ENCODE results near the gene MORC3.

The MORC3 gene

DNA sequence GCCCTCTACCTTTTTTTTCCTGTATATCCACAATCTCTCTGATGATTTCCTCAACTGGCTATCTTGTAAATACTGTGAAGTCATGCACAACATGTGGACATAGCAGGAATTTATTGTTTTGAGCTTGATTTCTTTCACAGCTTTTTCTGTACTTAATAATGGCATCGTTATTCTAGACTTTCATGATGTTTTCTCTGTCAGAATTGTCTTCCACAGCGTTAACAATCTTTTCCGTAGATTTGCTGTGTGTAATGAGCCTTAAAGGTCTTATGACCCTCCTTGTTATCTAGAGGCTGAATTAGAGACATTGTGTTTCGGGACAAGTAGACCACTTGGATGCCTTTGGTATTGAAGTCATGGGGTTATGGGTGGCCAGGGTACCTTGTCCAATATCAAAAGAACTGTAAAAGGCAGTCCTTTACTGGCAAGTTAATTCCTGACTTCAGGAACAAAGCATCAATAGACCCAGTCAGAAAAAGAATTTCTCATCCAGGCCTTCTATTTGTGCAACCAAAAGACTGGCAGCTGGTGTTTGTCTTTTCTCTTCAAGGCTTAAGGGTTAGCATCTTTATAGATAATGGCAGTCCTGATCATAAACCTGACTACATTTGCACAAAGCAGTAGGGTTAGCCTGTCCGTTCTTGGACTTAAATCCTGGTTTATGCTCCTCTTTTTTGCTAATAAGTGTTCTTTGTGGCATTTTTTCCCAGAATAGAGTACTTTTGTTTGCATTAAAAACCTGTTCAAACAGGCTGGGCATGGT is 35.1 kb downstream of the MORC3 start:
- H3K27ac ChIP-seq (ENCODE audit: poor library complexity, severe bottlenecking), result no peak overlapping the region

DNA sequence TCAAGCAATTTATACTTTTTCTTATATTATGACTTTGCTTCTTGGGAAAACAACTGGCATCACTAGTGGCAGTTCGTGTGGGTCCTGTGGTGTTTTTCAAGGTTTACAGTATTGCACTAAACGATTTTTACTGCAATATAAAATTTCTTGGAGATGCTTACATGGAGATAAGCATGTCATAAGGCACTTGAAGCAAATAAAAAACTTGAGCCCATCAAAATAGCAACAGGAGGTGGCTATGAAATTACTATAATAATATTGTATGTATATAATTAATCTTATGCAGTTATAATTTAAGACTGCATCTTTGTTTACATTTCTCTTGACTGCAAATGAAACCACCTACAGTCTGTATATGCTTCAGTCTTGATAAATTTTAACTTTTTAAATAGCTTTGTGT is 35.9 kb downstream of the MORC3 start:
- ATAC-seq (ENCODE audit: low read depth) (no peak), DNase-seq (ENCODE audit: low spot score) (no peak)
- Histone ChIP-seq H3K4me3 (ENCODE audit: severe bottlenecking) (no peak overlapping the region), H3K36me3 (ENCODE audit: low read depth) (peaks cover 82% of the 10 kb centered on the region), H3K27me3 (ENCODE audit: insufficient read depth, poor library complexity, severe bottlenecking) (no peaks in the 10 kb centered on the region), H3K27ac (ENCODE audit: poor library complexity, severe bottlenecking) (no peak overlapping the region), H3K9me3 (ENCODE audit: severe bottlenecking) (no peaks in the 10 kb centered on the region), H3K4me1 (ENCODE audit: insufficient read depth, poor library complexity, severe bottlenecking) (no peaks in the 10 kb centered on the region)
- TF ChIP-seq, protein P1, sequence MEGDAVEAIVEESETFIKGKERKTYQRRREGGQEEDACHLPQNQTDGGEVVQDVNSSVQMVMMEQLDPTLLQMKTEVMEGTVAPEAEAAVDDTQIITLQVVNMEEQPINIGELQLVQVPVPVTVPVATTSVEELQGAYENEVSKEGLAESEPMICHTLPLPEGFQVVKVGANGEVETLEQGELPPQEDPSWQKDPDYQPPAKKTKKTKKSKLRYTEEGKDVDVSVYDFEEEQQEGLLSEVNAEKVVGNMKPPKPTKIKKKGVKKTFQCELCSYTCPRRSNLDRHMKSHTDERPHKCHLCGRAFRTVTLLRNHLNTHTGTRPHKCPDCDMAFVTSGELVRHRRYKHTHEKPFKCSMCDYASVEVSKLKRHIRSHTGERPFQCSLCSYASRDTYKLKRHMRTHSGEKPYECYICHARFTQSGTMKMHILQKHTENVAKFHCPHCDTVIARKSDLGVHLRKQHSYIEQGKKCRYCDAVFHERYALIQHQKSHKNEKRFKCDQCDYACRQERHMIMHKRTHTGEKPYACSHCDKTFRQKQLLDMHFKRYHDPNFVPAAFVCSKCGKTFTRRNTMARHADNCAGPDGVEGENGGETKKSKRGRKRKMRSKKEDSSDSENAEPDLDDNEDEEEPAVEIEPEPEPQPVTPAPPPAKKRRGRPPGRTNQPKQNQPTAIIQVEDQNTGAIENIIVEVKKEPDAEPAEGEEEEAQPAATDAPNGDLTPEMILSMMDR (IDR thresholded peaks at IDR 0.05; ENCODE audit: poor library complexity, severe bottlenecking), result no peak

More for the DNA sequence above, 35.1 kb downstream of the MORC3 start:
- Histone ChIP-seq H3K4me1 (ENCODE audit: insufficient read depth, poor library complexity, severe bottlenecking) (no peaks in the 10 kb centered on the region), H3K9me3 (ENCODE audit: severe bottlenecking) (no peaks in the 10 kb centered on the region), H3K4me3 (ENCODE audit: severe bottlenecking) (no peak overlapping the region), H3K36me3 (ENCODE audit: low read depth) (peaks cover 82% of the 10 kb centered on the region), H3K27me3 (ENCODE audit: insufficient read depth, poor library complexity, severe bottlenecking) (no peaks in the 10 kb centered on the region)
- no peak for DNase-seq (ENCODE audit: low spot score)
- TF ChIP-seq, protein P1 (IDR thresholded peaks at IDR 0.05; ENCODE audit: poor library complexity, severe bottlenecking), result no peak
- no peak for ATAC-seq (ENCODE audit: low read depth)

DNA sequence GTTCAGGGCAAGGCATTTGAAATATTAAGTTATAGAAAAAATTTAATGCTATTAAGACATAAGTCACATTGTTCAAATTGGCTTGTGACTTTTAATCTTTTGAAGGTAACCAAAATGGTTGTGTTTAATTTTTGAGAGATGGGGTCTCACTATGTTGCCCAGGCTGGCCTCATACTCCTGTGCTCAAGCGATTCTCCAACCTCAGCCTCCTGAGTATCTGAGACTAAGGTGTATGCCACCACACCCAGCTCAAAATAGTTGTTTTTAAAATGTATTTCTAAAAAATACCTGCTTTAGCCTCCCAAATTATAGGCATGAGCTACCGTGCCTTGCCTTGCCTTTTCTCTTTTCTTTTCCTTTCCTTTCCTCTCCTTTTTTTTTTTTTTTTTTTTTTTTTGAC is 39.2 kb downstream of the MORC3 start:
- DNase-seq (ENCODE audit: low spot score), result no peak
- no peaks in the 10 kb centered on the region for H3K9me3 ChIP-seq (ENCODE audit: severe bottlenecking)

DNA sequence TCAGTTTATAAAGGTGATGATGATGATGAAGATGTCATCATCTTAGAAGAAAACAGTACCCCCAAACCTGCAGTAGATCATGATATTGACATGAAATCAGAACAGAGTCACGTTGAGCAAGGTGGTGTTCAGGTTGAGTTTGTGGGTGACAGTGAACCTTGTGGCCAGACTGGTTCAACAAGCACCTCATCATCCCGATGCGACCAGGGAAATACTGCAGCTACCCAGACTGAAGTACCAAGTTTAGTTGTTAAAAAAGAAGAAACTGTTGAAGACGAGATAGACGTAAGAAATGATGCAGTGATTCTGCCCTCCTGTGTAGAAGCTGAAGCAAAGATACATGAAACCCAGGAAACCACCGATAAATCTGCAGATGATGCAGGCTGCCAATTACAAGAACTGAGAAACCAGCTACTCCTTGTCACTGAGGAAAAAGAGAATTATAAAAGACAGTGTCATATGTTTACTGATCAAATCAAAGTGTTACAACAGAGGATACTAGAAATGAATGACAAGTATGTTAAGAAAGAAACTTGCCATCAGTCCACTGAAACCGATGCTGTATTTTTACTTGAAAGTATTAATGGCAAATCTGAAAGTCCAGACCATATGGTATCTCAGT is 49.2 kb downstream of the MORC3 start:
- ATAC-seq (ENCODE audit: low read depth) (no peak), DNase-seq (ENCODE audit: low spot score) (no peak)
- H3K4me3 ChIP-seq (ENCODE audit: severe bottlenecking), result no peak overlapping the region
- peaks cover 92% of the 10 kb centered on the region for H3K36me3 ChIP-seq (ENCODE audit: low read depth)
- TF ChIP-seq, protein P1 (IDR thresholded peaks at IDR 0.05; ENCODE audit: poor library complexity, severe bottlenecking), result no peak
- no peaks in the 10 kb centered on the region for H3K27me3 ChIP-seq (ENCODE audit: insufficient read depth, poor library complexity, severe bottlenecking)
- H3K27ac ChIP-seq (ENCODE audit: poor library complexity, severe bottlenecking), result no peak overlapping the region
- H3K4me1 ChIP-seq (ENCODE audit: insufficient read depth, poor library complexity, severe bottlenecking), result no peaks in the 10 kb centered on the region
- H3K9me3 ChIP-seq (ENCODE audit: severe bottlenecking), result no peaks in the 10 kb centered on the region

More for the DNA sequence above, 39.2 kb downstream of the MORC3 start:
- H3K36me3 ChIP-seq (ENCODE audit: low read depth), result peaks cover 95% of the 10 kb centered on the region
- H3K27me3 ChIP-seq (ENCODE audit: insufficient read depth, poor library complexity, severe bottlenecking), result no peaks in the 10 kb centered on the region
- TF ChIP-seq, protein P1 (IDR thresholded peaks at IDR 0.05; ENCODE audit: poor library complexity, severe bottlenecking), result no peak
- ATAC-seq (ENCODE audit: low read depth), result no peak
- H3K4me1 ChIP-seq (ENCODE audit: insufficient read depth, poor library complexity, severe bottlenecking), result no peaks in the 10 kb centered on the region
- no peak overlapping the region for H3K4me3 ChIP-seq (ENCODE audit: severe bottlenecking)
- no peak overlapping the region for H3K27ac ChIP-seq (ENCODE audit: poor library complexity, severe bottlenecking)

DNA sequence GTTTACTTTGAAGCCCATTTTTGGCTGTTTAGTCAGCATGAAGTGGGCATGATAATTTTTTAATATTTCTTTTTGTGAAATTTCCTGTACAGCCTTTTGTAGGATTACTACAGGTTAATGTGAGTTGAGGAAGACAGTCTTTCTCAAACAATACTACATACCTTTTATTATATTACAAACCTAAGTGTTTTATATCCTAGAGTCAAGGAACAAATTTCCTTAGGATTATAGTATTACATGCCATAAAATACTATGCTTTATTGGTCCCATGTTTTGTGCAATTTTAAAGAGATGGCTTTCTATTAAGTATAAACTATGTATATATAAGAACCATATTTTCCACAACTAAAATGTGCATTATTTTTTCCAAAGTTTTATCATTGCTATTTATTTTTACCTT is 56.0 kb downstream of the MORC3 start:
- H3K36me3 ChIP-seq (ENCODE audit: low read depth), result peaks cover 69% of the 10 kb centered on the region
- TF ChIP-seq, protein P1 (IDR thresholded peaks at IDR 0.05; ENCODE audit: poor library complexity, severe bottlenecking), result no peak

More for the DNA sequence above, 56.0 kb downstream of the MORC3 start:
- DNase-seq (ENCODE audit: low spot score) (no peak), ATAC-seq (ENCODE audit: low read depth) (no peak)
- H3K4me1 ChIP-seq (ENCODE audit: insufficient read depth, poor library complexity, severe bottlenecking), result no peaks in the 10 kb centered on the region
- H3K27me3 ChIP-seq (ENCODE audit: insufficient read depth, poor library complexity, severe bottlenecking), result no peaks in the 10 kb centered on the region
- H3K27ac ChIP-seq (ENCODE audit: poor library complexity, severe bottlenecking), result no peak overlapping the region
- no peaks in the 10 kb centered on the region for H3K9me3 ChIP-seq (ENCODE audit: severe bottlenecking)
- no peak overlapping the region for H3K4me3 ChIP-seq (ENCODE audit: severe bottlenecking)
